GM20431 (cell line): Measurements from ENCODE around the gene MOB3C.

ENCODE experiments used
- in situ Hi-C: fragments of 300-500 bp; cut with MseI, MboI; formaldehyde crosslinking; loops from one replicate; pipeline ENCODE4 v1.15.0; 2020; ENCODE audit warnings: low sequenced_read_pairs; ENCODE audit not compliant: unreplicated experiment

The MOB3C gene

GRCh38 chr1:46642115-46642680 is 25.6 kb upstream of the MOB3C start:
- in situ Hi-C loops, result no loop called here

GRCh38 chr1:46639547-46639946 is 22.9 kb upstream of the MOB3C start:
- in situ Hi-C loops, result no loop called here

- in situ Hi-C loops, result no loop called here
These were observed 22.3 kb upstream of the MOB3C start for GRCh38 chr1:46638921-46639320.

- in situ Hi-C loops, result no loop called here
These were observed 21.0 kb upstream of the MOB3C start for GRCh38 chr1:46637444-46638083.

- in situ Hi-C loops, result no loop called here
These were observed 18.6 kb upstream of the MOB3C start for GRCh38 chr1:46635205-46635604.

- in situ Hi-C loops, result no loop called here
These were observed 14.1 kb upstream of the MOB3C start for GRCh38 chr1:46630719-46631118.

- in situ Hi-C loops, result no loop called here
These were observed 7.4 kb upstream of the MOB3C start for GRCh38 chr1:46623743-46624644.

GRCh38 chr1:46622344-46622743 is 5.7 kb upstream of the MOB3C start:
- in situ Hi-C loops, result no loop called here

GRCh38 chr1:46621930-46622329 is 5.3 kb upstream of the MOB3C start:
- in situ Hi-C loops, result no loop called here

DNA sequence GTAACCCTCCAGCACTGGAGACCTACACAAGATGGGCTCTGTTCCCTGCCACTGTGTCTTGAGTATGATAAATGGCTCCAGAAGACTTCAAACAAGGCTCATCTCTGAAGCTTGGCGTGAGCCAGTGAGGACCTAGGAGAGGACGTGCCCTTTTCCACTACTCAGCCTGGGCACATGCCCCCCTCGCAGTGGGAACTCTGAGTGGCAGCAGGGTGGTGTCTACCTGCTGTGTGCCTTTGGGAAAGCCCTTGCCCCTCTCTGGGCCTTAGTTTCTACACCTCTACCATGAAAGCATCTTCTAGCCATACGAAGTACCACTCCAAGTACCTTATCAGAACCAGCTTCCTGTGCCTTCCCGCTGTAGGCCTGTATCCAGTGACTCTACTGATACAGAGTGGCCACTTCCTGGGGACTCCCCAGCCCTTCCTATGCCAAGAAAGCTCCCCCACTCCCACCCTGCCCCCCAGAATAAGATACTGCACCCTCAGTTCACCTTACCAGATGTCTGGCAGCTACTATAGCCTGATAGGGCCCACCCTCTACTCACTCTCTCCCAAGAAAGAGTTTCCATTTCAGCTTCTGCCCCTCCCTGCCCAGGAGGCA is 3.1 kb upstream of the MOB3C start:
- in situ Hi-C loops, result no loop called here

GRCh38 chr1:46618754-46619415 is 2.3 kb upstream of the MOB3C start:
- in situ Hi-C loops, result no loop called here

GRCh38 chr1:46617833-46618232 is 1.2 kb upstream of the MOB3C start:
- in situ Hi-C loops, result no loop called here

DNA sequence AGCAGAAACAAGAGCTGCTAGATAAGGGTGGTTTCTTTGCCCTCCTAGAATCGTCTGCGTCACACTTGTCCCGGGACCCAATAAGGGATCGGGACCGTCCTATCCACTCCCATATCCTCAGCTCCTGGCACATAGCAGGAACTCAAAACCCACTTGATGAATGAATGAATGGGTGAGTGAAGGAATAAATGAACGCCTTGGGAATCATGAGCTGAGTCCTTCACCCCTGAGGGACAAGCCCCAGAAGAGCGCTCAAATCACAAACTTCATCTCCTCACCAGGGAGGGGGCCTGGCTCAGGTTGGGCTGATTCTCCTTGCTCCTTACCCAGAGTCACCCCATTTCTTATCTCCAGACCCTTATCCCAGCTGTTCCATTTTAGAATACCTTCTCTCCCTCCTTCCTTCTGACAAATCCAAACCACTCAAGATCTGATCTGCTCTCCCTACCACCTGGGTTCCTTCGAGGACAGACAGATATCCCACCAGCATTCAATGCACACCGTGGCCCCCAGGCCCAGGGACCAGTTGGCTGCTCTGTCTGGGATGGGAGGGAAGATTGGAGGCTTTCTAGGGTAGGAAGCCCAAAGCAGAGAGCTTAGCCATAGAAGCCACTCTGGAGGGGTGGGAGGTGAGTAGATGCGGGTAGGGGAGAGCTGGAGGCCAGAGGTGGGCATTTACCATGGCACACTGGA is 643 bp upstream of the MOB3C start:
- in situ Hi-C loops, result no loop called here

DNA sequence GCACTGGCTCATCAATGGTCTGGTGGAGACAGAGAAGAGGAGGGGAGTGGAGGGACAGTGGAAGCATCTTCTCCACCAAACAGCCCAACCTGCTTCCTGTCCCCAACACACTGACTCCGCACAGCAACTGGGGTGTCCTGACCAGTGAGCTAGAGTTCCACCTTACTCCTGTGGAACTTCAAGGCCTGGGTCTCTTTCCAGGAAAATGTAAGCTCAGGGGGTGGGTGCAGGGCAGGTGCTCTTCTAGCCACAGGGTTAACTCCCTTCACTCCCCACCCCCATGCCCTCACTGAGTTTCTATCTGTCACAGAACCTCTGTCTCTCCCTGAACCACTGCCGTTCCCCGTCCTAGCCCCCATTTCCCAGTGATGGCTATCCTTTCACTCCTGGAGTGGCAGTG is 876 bp downstream of the MOB3C start:
- in situ Hi-C loops, result no loop called here

- in situ Hi-C loops, result no loop called here
These were observed 1.5 kb downstream of the MOB3C start for GRCh38 chr1:46615088-46615487.

GRCh38 chr1:46614604-46614984 is 2.0 kb downstream of the MOB3C start:
- in situ Hi-C loops, result no loop called here

DNA sequence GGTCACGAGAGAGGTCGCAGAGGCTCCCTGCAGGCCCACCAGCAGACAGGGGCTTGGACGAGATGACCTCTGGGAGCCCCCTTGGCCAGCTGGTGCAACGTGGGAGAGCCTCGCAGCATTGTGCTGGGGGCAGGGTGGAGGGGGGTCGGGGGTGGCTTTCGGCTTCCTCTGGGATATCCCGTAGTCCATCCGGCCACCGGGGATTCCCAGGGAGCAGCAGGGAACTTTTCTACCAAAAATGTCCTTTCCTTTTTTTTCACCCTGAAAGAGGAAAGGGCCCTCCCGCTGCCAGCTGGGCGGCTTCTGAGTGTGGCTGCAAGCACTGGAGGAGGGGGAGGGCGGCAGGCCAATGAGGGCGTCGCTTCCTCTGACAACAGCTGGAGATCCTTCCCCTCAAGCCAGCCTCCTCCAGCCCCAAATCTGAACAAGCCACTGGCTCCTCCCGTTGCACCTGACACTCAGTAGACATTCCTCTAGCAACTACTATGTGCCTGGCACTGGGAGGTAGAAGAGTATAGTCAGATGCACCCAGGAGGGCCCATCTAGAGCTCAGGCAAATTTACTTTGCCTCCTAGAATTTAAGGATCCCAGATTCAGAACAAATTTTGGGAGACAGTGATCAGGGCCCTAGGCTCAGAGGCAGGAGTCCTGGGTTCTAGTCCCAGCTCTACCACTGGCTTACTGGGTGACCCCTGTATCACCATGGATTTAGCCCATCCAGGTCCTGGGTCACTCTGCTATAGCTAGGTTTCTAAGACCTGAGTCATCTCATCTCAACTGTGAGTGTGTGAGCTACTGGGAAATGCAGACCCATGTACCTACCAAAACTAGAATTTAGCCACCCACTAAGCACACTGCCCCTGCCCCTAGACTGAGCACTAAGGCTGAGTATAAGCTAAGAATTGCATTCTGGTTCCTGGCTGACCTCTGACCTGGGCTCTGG is 2.7 kb downstream of the MOB3C start:
- in situ Hi-C loops, result no loop called here

DNA sequence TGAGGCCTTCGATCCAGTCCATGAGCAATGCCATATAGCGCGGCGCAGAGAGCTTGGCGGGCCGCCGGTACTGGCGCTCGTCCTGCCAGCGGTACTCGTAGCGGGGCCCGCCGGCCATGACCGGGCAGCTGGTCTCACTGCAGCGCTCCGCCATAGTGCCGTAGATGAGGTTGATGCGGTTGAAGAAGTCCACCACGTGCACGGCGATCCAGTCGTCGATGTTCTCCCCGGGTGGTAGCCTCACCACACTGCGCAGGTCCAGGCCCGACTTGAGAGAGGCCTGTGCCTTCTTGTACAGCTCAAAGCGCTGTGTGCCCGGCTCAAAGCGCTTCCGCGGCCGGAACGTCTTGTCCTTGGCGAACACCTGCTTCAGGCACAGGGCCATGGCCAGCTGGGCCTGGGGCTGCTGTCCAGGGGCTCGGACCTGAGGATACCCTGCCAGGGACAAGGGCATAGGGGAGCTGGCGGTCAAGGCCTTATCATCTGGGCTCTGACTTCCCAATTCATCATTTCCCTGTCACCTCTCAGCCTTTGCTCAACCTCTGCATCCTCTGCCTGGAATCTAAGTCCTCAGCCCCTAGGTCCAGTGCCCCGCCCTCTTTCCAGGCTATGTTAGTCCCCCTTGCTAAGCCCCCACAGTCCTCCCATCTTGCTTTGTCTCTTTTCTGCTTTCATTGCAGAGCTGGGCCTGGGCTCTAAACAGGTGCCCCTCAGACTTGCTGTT is 3.5 kb downstream of the MOB3C start:
- in situ Hi-C loops, result no loop called here
